ENCODE results near the gene IPO4.

GRCh38 chr14:24147761-24148428 lies 40.7 kb downstream of the IPO4 start:
- TF ChIP-seq, protein P1, sequence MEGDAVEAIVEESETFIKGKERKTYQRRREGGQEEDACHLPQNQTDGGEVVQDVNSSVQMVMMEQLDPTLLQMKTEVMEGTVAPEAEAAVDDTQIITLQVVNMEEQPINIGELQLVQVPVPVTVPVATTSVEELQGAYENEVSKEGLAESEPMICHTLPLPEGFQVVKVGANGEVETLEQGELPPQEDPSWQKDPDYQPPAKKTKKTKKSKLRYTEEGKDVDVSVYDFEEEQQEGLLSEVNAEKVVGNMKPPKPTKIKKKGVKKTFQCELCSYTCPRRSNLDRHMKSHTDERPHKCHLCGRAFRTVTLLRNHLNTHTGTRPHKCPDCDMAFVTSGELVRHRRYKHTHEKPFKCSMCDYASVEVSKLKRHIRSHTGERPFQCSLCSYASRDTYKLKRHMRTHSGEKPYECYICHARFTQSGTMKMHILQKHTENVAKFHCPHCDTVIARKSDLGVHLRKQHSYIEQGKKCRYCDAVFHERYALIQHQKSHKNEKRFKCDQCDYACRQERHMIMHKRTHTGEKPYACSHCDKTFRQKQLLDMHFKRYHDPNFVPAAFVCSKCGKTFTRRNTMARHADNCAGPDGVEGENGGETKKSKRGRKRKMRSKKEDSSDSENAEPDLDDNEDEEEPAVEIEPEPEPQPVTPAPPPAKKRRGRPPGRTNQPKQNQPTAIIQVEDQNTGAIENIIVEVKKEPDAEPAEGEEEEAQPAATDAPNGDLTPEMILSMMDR (IDR thresholded peaks at IDR 0.05; ENCODE audit: low read depth, low read length, poor library complexity, severe bottlenecking) = no peak
- no peak for TF ChIP-seq EZH2phosphoT487 (IDR thresholded peaks at IDR 0.05; ENCODE audit: borderline replicate concordance, low read length)

Data from DOHH2 (cell line).